ES-I3 (cell line): ENCODE data around the gene RPS23.

Experiments used
- H3K36me3 ChIP-seq: 2 replicates; pipeline ENCODE4 v1.6.1; 2013; ENCODE audit warnings: mild to moderate bottlenecking, low read length, control low read depth, moderate library complexity; ENCODE audit not compliant: insufficient read depth
- H3K4me1 ChIP-seq: 2 replicates; pipeline ENCODE4 v1.6.1; 2013; ENCODE audit warnings: mild to moderate bottlenecking, control low read depth, low read length; ENCODE audit not compliant: insufficient read depth
- H3K9ac ChIP-seq: 2 replicates; pipeline ENCODE4 v1.6.1; 2013; ENCODE audit warnings: low read depth, mild to moderate bottlenecking, low read length, moderate library complexity
- H3K9me3 ChIP-seq: 2 replicates; pipeline ENCODE4 v1.6.1; 2013; ENCODE audit warnings: mild to moderate bottlenecking, low read length, moderate library complexity; ENCODE audit not compliant: control insufficient read depth, insufficient read depth

RPS23 gene

GRCh38 chr5:82244854-82245635 is 33.1 kb downstream of the RPS23 start:
- H3K4me1 ChIP-seq: no peaks in the 10 kb centered on the region
- no peaks in the 10 kb centered on the region for H3K9me3 ChIP-seq
- H3K36me3 ChIP-seq: no peaks in the 10 kb centered on the region
- no peak overlapping the region for H3K9ac ChIP-seq

GRCh38 chr5:82244151-82244550 is 34.0 kb downstream of the RPS23 start:
- no peak overlapping the region for H3K9ac ChIP-seq
- no peaks in the 10 kb centered on the region for H3K4me1 ChIP-seq
- no peaks in the 10 kb centered on the region for H3K36me3 ChIP-seq
- no peaks in the 10 kb centered on the region for H3K9me3 ChIP-seq

GRCh38 chr5:82234885-82235284 is 43.3 kb downstream of the RPS23 start:
- Histone ChIP-seq H3K9me3 (no peaks in the 10 kb centered on the region), H3K4me1 (no peaks in the 10 kb centered on the region), H3K36me3 (no peaks in the 10 kb centered on the region), H3K9ac (no peak overlapping the region)

GRCh38 chr5:82225525-82226172 is 52.5 kb downstream of the RPS23 start:
- Histone ChIP-seq H3K9ac (no peak overlapping the region), H3K9me3 (no peaks in the 10 kb centered on the region), H3K4me1 (peaks cover 22% of the 10 kb centered on the region; the same call in 1 of the 2 replicates), H3K36me3 (no peaks in the 10 kb centered on the region)
